Ureter (tissue), 1 donor: ENCODE data around the gene TTC33. TPM values are rescaled to one million over a fixed set of nuclear protein-coding genes. Genes with fewer than 3 reads are reported as not detected.

Experiments
- DNase-seq: peaks from one replicate; pipeline ENCODE4 v3.0.0-alpha.2; 2020; ENCODE audit warnings: low spot score
- total RNA-seq: library from RNA; stranded (reverse); gene quantifications from one replicate; pipeline ENCODE4 v1.2.4, GENCODE V29; 2023
- donor health status: DM: yes; HTN: yes; CAD: no.

The TTC33 gene
- total RNA-seq, 1 donor from 2014 or later: 12.6 TPM

- DNase-seq: no peak
Measured at GRCh38 chr5:40485021-40485998, 270.5 kb downstream of the TTC33 start.

GRCh38 chr5:40484495-40484894 is 271.3 kb downstream of the TTC33 start:
- DNase-seq: no peak

- no peak for DNase-seq
Measured at GRCh38 chr5:40483316-40483715, 272.4 kb downstream of the TTC33 start.

- DNase-seq: no peak
Measured at GRCh38 chr5:40481241-40481640, 274.5 kb downstream of the TTC33 start.

GRCh38 chr5:40480392-40480791 is 275.4 kb downstream of the TTC33 start:
- DNase-seq: no peak

- no peak for DNase-seq
Measured at GRCh38 chr5:40479939-40480338, 275.8 kb downstream of the TTC33 start.

- DNase-seq: no peak
Measured at GRCh38 chr5:40478766-40479165, 277.0 kb downstream of the TTC33 start.

- DNase-seq: no peak
Measured at GRCh38 chr5:40477856-40478546, 277.8 kb downstream of the TTC33 start.

GRCh38 chr5:40475561-40475960 is 280.2 kb downstream of the TTC33 start:
- DNase-seq: no peak

GRCh38 chr5:40474250-40474649 is 281.5 kb downstream of the TTC33 start:
- DNase-seq: no peak

GRCh38 chr5:40465416-40465815 is 290.3 kb downstream of the TTC33 start:
- no peak for DNase-seq

GRCh38 chr5:40464511-40464910 is 291.2 kb downstream of the TTC33 start:
- no peak for DNase-seq

Other genes starting within 250 kb of the TTC33 start
- gene PTGER4, start 76.0 kb downstream of the TTC33 start, total RNA-seq: 10.3 TPM
- 114 TPM for gene PRKAA1, start 42.4 kb upstream of the TTC33 start, total RNA-seq
- gene RPL37, start 79.3 kb upstream of the TTC33 start, total RNA-seq: 1,647 TPM
- gene CARD6, start 85.4 kb upstream of the TTC33 start, total RNA-seq: 17.1 TPM
- 209 TPM for gene C7, start 153.5 kb upstream of the TTC33 start, total RNA-seq